Stimulated activated CD4-positive, alpha-beta T cell treated with anti-CD3 and anti-CD28 coated beads, Interleukin-2, amount 100 ng/mL, for 4 hours (primary cell): ENCODE results near the gene GPR142.
"Not testable (repeated sequence)": the region's sequence is repeated elsewhere in the genome, so short reads cannot be mapped to it uniquely, and the experiment has no call there.

ENCODE experiments used
- DNase-seq: peaks from one replicate; pipeline ENCODE4 v3.0.0-alpha.2; 2020; ENCODE audit warnings: low read depth

GPR142 gene

DNA sequence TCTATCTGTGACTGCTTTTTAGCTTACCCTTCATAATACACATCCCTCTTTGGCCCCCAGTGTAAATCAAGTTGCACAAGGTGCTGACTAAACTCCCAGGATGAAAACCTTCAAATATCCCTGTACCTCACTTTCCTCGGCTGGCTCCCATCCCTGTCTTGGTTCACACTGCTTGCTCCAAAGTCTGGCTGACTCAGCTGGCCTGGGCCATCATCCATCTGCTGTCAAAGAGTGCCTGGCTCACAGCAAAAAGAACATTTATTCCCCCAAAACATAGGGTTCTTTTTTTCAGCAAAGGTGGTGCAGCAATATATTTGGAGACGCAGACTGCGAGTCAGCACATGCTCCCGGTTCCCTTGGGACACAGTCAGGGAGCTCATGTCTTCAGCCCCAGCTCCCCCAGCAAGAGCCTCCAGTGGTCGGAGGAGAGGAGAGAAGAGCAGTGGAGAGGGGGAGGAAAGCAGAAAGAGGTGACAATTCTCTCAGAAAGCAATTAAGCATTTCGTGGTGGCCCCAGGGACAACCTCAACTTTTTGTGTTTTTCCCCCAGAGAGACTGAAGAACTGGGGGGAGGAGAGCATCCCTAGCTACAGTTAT, 26.1 kb downstream of the GPR142 start:
- DNase-seq = no peak

DNA sequence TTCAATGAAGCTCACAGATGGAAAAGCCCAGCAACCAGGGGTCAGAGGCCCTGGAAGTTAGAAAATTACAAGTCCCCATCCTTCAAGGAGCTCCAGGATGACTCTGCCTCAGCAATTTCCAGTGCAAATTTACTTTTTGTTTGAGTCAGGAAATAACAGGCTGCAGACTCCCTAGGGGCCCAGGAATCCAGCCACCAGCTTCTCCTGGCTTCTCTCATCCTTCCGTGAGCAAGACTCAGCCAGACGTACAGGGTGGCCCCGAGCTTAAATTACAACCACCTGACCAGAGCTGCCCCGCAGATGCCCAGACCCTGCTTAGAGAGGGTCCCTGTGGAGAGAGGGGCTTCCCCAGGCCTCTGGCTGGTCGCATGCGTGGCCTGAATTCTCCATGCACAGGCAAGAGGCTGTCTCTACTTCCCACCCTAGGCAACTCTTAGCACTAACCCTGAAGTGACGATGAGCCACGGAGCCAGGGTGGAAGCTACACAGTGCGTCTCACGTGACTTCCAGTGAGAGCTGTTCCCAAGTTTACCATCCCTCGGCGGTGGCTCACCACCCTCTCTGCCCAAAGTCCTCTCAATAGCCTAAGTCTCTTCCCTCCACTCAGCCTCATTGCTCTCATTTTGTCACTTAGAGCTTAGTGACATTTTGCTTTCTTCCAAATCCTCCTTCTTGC, 27.1 kb downstream of the GPR142 start:
- no peak for DNase-seq

DNA sequence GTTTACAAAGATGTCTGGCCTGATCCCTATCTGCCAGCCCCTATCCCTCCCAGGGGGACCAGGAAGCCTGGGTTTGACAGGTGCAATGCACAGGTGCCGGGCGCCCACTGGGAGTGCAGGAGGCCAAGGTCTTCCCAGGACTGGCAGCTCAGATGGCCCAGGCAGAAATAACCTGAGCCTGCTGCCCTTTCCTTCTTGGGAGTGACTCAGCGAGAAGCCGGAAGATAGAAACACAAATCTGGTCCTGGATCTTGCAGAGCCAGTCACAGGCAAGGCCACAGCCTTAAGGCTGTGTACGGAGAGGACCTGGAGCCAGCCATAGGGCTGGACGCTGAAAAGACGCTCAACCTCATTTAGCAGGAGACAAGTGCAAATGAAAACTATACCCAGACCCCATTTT, 27.7 kb downstream of the GPR142 start:
- DNase-seq = no peak

DNA sequence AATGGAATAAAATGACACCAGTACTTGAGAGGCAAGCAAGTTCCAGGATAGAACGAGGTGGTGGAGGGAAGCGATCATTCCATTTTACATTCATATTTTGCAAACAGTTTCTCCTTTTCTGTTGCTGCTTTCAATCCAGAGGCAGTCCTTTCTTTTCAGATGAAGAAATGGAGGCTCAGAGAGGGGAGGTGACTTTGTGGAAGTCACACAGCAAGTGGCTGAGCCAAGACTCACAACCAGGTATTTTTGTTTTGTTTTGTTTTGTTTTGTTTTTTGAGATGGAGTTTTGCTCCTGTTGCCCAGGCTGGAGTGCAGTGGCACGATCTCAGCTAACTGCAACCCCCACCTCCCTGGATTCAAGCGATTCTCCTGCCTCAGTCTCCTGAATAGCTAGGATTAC, 29.3 kb downstream of the GPR142 start:
- no peak for DNase-seq

DNA sequence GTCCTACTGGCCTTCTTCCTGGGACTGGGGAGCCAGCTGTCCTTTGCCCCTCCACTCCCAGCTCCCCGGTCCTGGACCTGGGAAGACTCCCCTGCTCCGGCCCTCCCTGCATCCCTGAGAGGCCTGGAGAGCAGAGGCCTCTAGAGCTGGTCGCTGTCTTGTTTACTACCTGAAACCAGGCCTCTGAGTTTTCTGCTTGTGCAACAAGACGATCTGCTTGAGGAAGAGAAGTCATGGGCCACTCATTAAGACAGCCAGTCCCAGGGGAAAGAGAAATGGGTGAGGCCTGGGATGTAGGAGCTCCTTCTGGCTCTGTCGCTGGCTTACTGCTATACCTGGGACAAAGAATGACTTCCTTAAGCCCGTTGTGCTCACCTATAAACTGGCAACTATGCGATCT, 34.7 kb downstream of the GPR142 start:
- DNase-seq = no peak

DNA sequence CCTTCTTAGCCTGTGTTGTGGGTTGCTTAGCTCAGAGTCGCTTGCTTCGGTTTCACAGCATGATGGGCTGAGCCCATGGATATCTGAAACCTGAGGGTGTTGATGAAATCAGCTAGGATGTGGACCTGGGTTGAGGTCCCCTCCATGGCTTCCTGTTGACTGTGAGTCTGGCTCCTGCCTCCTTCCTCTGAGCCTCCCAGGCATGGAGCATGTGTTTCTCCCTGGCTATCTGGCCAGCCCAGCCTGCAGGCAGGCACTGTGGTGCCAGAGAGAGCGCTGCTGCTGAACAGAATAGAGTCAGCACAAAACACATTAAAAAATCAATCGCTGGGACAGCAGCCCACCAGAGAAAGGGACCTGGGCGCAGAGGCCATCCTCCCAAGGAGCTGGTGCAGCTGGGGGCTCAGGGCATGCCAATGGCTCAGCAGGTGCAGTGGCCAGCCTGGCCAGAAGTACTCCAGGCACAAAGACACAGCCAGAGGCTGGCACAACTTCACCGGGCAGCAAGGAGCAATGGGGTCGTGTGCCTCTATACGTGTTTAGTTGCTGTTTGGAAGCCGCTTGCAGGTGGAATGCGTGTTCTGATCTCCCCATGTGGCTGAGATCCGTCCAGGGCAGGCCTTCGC, 36.3 kb downstream of the GPR142 start:
- no peak for DNase-seq

DNA sequence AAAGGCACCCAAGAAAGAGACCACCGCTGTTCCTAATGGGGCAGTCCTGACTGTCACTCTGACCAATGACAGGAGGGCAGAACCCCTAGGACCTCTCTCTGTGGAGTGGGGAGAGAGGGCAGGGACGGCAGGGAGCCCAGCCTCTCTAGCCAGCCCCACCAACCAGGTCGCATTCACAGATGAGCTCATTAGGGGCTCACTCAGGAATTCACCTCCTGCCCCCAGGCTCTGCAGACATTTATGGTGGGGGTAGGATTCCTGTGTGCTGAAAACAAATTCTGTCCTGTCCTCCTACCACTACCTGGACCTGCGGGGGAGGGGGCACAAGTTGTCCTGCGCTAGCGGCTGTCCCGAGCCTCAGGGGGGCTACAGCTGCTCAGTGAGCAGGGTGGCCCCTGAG, 36.9 kb downstream of the GPR142 start:
- DNase-seq = no peak

DNA sequence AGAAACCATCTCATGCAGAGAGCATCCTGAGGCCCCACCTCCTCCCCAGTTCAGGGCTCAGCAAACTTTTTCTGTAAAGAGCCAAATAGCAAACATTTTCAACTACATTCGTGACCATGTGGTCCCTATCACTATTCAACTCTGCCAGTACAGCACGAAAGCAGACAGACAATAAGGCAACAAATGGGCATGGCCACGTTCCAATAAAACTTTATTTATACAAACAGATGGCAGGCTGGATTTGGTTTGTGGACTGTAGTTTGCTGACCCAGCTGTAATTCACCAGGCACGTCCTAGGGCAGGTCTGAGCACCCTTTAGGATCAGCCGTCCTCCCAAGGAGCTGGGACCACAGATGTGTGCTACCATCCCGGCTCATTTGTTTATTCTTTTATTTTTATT, 37.5 kb downstream of the GPR142 start:
- no peak for DNase-seq

DNA sequence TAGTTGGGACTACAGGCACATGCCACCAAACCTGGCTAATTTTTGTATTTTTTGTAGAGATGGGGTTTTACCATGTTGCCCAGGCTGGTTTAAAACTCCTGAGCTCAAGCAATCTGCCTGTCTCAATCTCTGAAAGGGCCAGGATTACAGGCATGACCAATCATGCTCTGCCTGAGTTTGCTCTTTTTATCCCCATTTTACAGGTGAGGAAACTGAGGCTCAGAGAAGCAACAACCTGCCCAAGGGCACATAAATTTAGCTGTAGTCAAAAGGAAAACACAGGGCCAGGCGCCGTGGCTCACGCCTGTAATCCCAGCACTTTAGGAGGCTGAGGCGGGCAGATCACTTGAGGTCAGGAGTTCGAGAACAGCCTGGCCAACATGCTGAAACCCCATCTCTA, 38.0 kb downstream of the GPR142 start:
- not testable (repeated sequence) for DNase-seq

DNA sequence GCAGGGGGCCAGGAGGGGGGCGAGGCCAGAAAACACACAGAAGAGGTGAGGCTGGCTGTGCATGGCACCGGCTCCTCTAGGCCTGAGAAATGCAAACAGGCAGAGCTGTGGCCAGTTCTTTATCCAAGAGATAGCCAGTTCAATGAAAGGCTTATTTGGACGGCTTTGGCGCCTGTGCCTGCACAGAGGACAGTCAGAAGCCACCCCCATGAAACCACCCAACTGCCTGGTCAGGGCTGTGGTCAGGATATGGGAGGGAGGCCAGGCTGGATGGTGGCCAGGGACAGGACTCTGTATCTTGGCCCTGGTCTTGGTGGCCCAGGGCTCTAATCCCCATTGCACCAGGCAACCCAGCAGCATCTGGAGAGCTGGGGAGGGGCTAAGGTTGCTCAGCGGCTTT, 40.1 kb downstream of the GPR142 start:
- no peak for DNase-seq

DNA sequence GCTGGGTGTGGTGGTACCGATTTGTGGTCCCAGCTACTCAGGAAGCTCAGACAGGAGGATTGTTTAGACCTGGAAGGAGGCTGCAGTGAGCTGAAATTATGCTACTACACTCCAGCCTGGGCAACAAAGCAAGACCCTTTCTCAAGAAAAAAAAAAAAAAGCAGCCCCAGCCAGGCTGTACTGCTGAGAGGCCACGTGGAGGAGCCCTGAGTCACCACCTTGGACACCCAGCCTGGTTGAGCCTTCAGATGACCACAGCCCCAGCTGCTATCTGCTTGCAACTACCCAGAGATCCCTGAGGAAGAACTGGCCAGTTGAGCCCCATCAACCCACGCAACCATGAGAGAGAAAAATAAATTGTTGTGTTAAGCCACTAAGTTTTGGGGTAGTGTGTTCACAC, 41.0 kb downstream of the GPR142 start:
- DNase-seq = no peak

DNA sequence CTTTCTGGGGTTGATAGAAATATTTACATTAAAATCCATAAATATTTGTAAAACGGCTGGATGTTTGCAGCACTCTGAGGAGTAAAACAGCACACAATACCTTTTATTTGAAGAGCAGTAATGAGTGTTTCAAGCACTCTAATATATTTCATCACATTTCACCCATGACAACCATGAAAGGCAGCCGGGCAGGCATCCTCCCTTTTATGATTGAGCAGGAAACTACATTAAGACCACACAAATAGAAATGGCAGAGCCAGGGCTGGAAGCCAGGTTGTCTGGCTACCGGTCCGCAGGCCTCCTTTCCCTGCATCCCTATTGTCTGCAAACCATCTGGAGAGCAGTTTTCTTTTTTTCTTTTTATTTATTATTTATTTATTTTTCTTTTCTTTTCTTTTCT, 41.5 kb downstream of the GPR142 start:
- DNase-seq = no peak

DNA sequence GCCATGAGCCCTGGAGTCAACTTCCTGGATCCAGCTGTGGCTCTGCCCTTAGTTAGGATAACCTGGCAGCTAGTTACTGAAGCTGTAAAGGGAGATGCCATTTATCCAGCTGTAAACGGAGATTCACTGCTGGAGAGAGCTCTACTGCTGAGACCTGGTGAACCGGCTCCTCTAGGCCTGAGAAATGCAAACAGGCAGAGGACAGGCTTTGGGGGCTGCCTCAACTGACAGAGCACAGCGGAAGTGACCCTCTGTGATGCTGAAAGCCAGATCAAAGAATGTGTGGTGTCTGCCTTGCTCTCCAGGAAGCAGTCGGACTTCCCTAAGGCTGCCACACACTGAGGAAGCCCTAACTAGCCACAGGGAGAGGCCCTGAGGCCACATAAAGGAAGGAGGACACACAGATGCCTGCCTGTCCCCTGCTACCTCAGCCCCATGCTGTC, 42.7 kb downstream of the GPR142 start:
- no peak for DNase-seq

DNA sequence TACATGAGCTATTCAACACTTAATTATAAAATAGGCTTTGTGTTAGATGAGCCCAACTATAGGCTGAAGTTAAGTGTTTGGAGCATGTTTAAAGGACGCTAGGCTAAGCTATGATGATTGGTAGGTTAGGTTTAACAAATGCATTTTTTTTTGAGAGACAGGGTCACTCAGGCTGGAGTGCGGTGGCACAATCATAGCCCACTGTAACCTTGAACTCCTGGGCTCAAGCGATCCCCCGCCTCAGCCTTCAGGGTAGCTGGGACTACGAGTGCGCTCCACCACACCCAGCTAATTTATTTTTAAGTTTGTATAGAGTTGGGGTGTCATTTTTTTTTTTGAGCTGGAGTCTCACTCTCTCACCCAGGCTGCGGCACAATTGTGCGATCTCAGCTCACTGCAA, 45.3 kb downstream of the GPR142 start:
- DNase-seq = no peak

DNA sequence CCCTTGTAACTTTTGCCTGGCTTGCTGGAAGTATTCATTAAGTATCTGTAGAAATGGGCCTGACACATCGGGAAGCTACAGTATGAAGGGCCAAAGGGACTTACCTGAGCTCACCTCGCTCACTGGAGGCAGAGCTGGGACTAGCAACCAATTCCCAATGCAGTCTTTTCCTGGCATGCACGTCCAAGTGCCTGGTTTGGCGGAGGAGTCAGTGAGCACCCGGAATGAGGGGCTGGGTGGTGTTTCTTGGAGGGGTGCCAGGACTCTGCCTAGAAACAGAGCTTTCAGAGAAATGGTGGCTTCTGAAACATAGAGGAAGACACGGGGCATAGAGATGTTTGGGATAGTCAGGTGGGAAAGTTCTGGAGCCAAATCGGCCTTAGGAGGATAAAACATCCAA, 46.2 kb downstream of the GPR142 start:
- no peak for DNase-seq

DNA sequence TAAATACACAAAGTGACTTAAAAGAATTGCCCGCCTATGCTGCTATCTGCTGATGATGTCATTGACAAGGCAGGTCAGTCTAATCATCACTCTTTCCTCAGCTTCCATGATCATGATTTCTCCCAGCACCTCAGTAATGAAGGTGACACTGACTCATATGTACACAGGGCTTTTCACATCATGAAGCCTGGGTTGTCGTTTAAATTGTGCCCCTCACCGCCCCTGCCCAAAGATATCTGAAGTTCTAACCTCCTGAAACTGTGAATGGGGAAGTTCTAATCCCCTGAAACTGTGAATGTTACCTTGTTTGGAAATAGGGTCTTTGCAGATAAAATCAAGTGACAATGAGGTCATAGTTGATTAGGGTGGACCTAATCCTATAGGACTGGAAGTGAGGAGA, 47.2 kb downstream of the GPR142 start:
- DNase-seq = no peak

DNA sequence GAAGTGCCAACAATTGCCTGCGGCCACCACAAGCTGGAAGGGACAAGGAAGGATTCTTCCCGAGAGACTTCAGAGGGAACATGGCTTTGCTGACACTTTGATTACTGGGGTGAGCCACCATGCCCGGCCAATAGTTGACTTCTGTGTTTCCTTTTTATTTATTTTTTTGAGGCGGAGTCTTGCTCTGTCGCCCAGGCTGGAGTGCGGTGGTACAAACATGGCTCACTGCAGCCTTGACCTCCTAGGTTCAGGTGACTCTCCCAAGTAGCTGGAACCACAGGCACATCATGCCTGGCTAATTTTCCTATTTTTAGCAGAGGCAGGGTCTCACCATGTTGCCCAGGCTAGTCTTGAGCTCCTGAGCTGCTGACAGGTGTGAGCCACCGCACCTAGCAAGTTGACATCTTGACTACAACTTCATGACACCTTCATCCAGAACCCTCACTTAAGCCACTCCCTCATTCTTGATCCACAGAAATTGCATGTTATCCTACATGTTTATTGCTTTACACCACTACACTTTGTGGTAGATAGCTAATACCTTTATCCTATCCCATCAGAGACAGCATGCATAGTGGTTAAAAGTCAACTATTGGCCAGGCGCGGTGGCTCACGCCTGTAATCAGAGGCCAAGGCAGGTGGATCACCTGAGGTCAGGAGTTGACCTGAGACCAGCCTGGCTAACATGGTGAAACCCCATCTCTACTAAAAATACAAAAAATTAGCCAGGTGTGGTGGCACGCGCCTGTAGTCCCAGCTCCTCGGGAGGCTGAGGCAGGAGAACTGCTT, 48.5 kb downstream of the GPR142 start:
- DNase-seq = no peak

DNA sequence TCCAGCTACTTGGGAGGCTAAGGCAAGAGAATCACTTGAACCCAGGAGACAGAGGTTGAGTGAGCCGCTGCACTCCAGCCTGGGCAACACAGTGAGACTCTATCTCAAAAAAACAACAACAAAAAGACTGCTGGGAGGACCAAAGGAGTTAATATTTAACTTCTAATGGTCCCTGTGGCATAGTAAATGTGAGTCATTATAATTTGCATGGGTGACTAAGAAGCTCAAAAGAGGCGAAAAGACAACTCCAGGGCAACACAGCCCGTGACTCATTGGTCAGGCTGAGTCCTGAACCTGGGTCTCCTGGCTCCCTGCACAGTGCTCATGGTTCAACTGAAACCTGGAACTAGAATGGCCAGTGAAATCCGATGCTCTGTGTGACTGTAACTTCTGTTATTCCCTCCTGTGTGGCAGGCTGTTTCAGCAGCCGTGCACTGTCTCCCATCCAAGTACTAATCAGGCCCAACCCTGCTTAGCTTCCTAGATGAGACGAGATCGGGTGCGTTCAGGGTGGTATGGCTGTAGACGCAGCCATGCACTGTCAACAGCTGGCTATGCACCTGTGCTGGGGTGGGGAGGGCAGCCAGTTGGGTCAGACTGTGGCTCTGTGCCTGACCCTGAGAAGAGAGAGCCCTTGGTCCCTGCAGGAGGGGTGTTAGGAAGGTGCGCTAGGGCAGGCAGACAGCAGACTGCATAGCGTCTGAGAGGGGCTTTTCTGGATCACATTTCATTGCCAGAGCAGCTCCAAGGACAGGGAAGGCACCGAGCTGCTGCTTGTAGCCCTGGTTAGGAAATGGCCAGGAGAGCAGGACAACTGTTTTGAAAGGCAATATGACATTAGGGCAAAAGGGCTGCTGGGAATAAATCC, 50.1 kb downstream of the GPR142 start:
- no peak for DNase-seq

DNA sequence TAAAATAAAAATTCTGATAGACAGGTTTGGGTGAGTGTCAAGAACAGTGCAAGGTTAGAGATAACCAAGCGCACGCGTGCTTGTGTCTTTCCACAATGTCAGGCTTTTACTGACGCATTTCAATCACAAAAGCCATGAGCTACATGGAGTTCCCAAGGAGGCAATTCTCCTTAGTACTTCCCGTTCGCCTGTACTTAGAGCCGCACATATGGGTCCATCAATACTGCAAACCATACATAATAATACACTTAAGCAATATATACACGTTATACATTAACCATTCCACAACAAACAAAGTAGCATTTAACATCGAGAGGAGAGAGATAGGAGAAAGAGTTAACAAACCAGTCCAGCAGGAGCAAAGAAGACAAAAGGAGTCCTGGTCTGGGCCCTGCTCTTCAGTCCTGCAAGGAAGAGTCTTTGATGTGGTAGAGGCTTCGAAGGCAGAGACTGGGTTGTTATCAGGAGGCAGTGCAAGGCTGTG, 52.7 kb downstream of the GPR142 start:
- DNase-seq = no peak
